ENCODE measurements around the gene FAM83G. TPM values are rescaled to one million over a fixed set of nuclear protein-coding genes. Genes with fewer than 3 reads are reported as not detected.
"Not testable (repeated sequence)": the region's sequence is repeated elsewhere in the genome, so short reads cannot be mapped to it uniquely, and the experiment has no call there.

Gene FAM83G
- total RNA-seq, 1 experiment from 2014 or later = 38.7 TPM

- not testable (repeated sequence) for H3K23me2 ChIP-seq (ENCODE audit: insufficient read length, low read depth, low read length, poor library complexity, severe bottlenecking); H3T11ph ChIP-seq (ENCODE audit: low read length); DNase-seq; H3K27me3 ChIP-seq (ENCODE audit: insufficient read depth, low read length); H3K79me2 ChIP-seq (ENCODE audit: insufficient read depth, low read length); H3K9me3 Mint-ChIP-seq; H2BK120ac ChIP-seq (ENCODE audit: low read depth, low read length, poor library complexity, severe bottlenecking); H3K27me3 Mint-ChIP-seq (ENCODE audit: low read depth); H2BK12ac ChIP-seq (ENCODE audit: insufficient read length, low read depth, low read length); H2AK5ac ChIP-seq (ENCODE audit: insufficient read length, low read length); H3K4me2 ChIP-seq (ENCODE audit: insufficient read depth, insufficient read length, low read length); H3K56ac ChIP-seq (ENCODE audit: insufficient read length, low read depth, low read length); H2BK15ac ChIP-seq (ENCODE audit: low read depth, low read length); H3K36me3 Mint-ChIP-seq (ENCODE audit: insufficient read depth in 1 of 3, low read depth in 3 of 3); H4K91ac ChIP-seq (ENCODE audit: insufficient read length, low read depth, low read length); H4K20me1 ChIP-seq (ENCODE audit: control insufficient read depth, insufficient read depth, insufficient read length); H3K27ac Mint-ChIP-seq; H4K8ac ChIP-seq (replicated peaks; ENCODE audit: insufficient read length, low read depth, low read length); H3K14ac ChIP-seq (ENCODE audit: insufficient read depth, low read length); H3K4me1 ChIP-seq (ENCODE audit: insufficient read depth, low read length); H3K18ac ChIP-seq (ENCODE audit: insufficient read length, low read depth, low read length); H3K4me1 Mint-ChIP-seq; H3K9me3 ChIP-seq (ENCODE audit: control insufficient read depth, low read depth, low read length); H2BK20ac ChIP-seq (ENCODE audit: low read depth, low read length, poor library complexity, severe bottlenecking); H3K4ac ChIP-seq (ENCODE audit: low read depth, low read length); H3K79me1 ChIP-seq (ENCODE audit: insufficient read depth, low read depth, low read length, poor library complexity, severe bottlenecking); H3K27ac ChIP-seq (ENCODE audit: insufficient read length, low read depth, low read length); H3K4me3 Mint-ChIP-seq; H3K23ac ChIP-seq (ENCODE audit: insufficient read length, low read depth, low read length); H4K5ac ChIP-seq (ENCODE audit: insufficient read length, low read depth, low read length); H3K9ac ChIP-seq (ENCODE audit: extremely low read depth, insufficient read length, low read length); H2AFZ ChIP-seq (ENCODE audit: low read length); H2BK5ac ChIP-seq (ENCODE audit: insufficient read length, low read length)
- peak; percentile 56 for TF ChIP-seq CTCF (conservative IDR thresholded peaks at IDR 0.05)
- no CpG with 5 or more reads among the region's 4 CpGs for WGBS (ENCODE audit: extremely low coverage, insufficient read length, low lambda C conversion rate)
These were observed 27.2 kb upstream of the FAM83G start for GRCh38 chr17:19031729-19032128.

GRCh38 chr17:19030771-19031449 lies 26.3 kb upstream of the FAM83G start:
- H3K14ac ChIP-seq (ENCODE audit: insufficient read depth, low read length); H3K27ac ChIP-seq (ENCODE audit: insufficient read length, low read depth, low read length); H3K27ac Mint-ChIP-seq; H3K23ac ChIP-seq (ENCODE audit: insufficient read length, low read depth, low read length); H3K36me3 Mint-ChIP-seq (ENCODE audit: insufficient read depth in 1 of 3, low read depth in 3 of 3); H3K4me1 ChIP-seq (ENCODE audit: insufficient read depth, low read length); H3K4ac ChIP-seq (ENCODE audit: low read depth, low read length); H3K79me2 ChIP-seq (ENCODE audit: insufficient read depth, low read length); H3K79me1 ChIP-seq (ENCODE audit: insufficient read depth, low read depth, low read length, poor library complexity, severe bottlenecking); H2AK5ac ChIP-seq (ENCODE audit: insufficient read length, low read length); H2BK20ac ChIP-seq (ENCODE audit: low read depth, low read length, poor library complexity, severe bottlenecking); H3K9me3 Mint-ChIP-seq; H3K9ac ChIP-seq (ENCODE audit: extremely low read depth, insufficient read length, low read length); H3K4me1 Mint-ChIP-seq; H3K27me3 ChIP-seq (ENCODE audit: insufficient read depth, low read length); H3K23me2 ChIP-seq (ENCODE audit: insufficient read length, low read depth, low read length, poor library complexity, severe bottlenecking); H2BK120ac ChIP-seq (ENCODE audit: low read depth, low read length, poor library complexity, severe bottlenecking); DNase-seq; H3K27me3 Mint-ChIP-seq (ENCODE audit: low read depth); H2BK12ac ChIP-seq (ENCODE audit: insufficient read length, low read depth, low read length); H3K4me2 ChIP-seq (ENCODE audit: insufficient read depth, insufficient read length, low read length); H2BK15ac ChIP-seq (ENCODE audit: low read depth, low read length); H4K20me1 ChIP-seq (ENCODE audit: control insufficient read depth, insufficient read depth, insufficient read length); H3K18ac ChIP-seq (ENCODE audit: insufficient read length, low read depth, low read length); H3T11ph ChIP-seq (ENCODE audit: low read length); H3K4me3 Mint-ChIP-seq; H3K56ac ChIP-seq (ENCODE audit: insufficient read length, low read depth, low read length); H3K9me3 ChIP-seq (ENCODE audit: control insufficient read depth, low read depth, low read length); H4K8ac ChIP-seq (replicated peaks; ENCODE audit: insufficient read length, low read depth, low read length); H4K91ac ChIP-seq (ENCODE audit: insufficient read length, low read depth, low read length); H2AFZ ChIP-seq (ENCODE audit: low read length); H4K5ac ChIP-seq (ENCODE audit: insufficient read length, low read depth, low read length); H2BK5ac ChIP-seq (ENCODE audit: insufficient read length, low read length): not testable (repeated sequence)
- no CpG with 5 or more reads among the region's 5 CpGs for WGBS (ENCODE audit: extremely low coverage, insufficient read length, low lambda C conversion rate)
